IMR-90 (cell line): ENCODE data around the gene FMN2. TPM values are rescaled to one million over a fixed set of nuclear protein-coding genes. Genes with fewer than 3 reads are reported as not detected.

ENCODE experiments used
- ATAC-seq: fragments of 200-7000 bp; cut with Tn5 transposase; 2 replicates; pipeline ENCODE4 v1.9.1; 2020; ENCODE audit warnings: low read depth, mild to moderate bottlenecking, moderate library complexity
- BruUV-seq: library from RNA; stranded (reverse); fragments of 400-500 nt; replicated peaks from 2 replicates; lab custom pipeline; 2021; lab: Mats Ljungman, UMichigan
- CTCF ChIA-PET: fragments of 300-600 bp; formaldehyde crosslinking; extraction: SDS; loops from one replicate; lab custom pipeline; 2021; ENCODE audit warnings: antibody characterized with exemption; lab: Yijun Ruan, JAX
- POLR2A ChIA-PET: fragments of 300-600 bp; sonication (Branson Sonifier 250); formaldehyde crosslinking; loops from one replicate; lab custom pipeline; 2022; ENCODE audit warnings: antibody characterized with exemption; ENCODE audit not compliant: unreplicated experiment; lab: Charles Lee
- DNase-seq: peaks from one replicate; pipeline ENCODE4 v3.0.0; 2013
- H2AFZ ChIP-seq: replicated peaks from 2 replicates; pipeline ENCODE3; 2013; ENCODE audit warnings: low read length, mild to moderate bottlenecking; ENCODE audit not compliant: poor library complexity
- H2AK5ac ChIP-seq: 2 replicates; pipeline ENCODE4 v1.6.1; 2013; ENCODE audit warnings: low read depth, low read length, inconsistent platforms
- H2AK9ac ChIP-seq: replicated peaks from 2 replicates; pipeline ENCODE3; 2013; ENCODE audit warnings: mild to moderate bottlenecking, low read depth, low read length, moderate library complexity; ENCODE audit not compliant: poor library complexity
- H2BK120ac ChIP-seq: 2 replicates; pipeline ENCODE4 v1.6.1; 2013; ENCODE audit warnings: low read depth, low read length, inconsistent platforms
- H2BK15ac ChIP-seq: 3 replicates; pipeline ENCODE4 v1.6.1; 2013; ENCODE audit warnings: low read depth, low read length, inconsistent platforms
- H2BK20ac ChIP-seq: 2 replicates; pipeline ENCODE4 v1.6.1; 2013; ENCODE audit warnings: low read depth, mild to moderate bottlenecking, inconsistent platforms, low read length, moderate library complexity
- H2BK5ac ChIP-seq: 2 replicates; pipeline ENCODE4 v1.6.1; 2013; ENCODE audit warnings: mild to moderate bottlenecking, low read depth, low read length, inconsistent platforms; ENCODE audit not compliant: poor library complexity, severe bottlenecking
- H3K14ac ChIP-seq: replicated peaks from 2 replicates; pipeline ENCODE4 v1.6.1; 2013; ENCODE audit warnings: low read depth, low read length, inconsistent platforms
- H3K18ac ChIP-seq: 2 replicates; pipeline ENCODE4 v1.6.1; 2013; ENCODE audit warnings: low read depth, low read length, control low read depth
- H3K23ac ChIP-seq: 2 replicates; pipeline ENCODE4 v1.6.1; 2013; ENCODE audit warnings: low read depth, low read length, inconsistent platforms
- H3K27ac ChIP-seq: 2 replicates; pipeline ENCODE4 v1.5.1; 2013; ENCODE audit warnings: mild to moderate bottlenecking, control low read depth, low read length; ENCODE audit not compliant: insufficient read depth
- H3K27me3 ChIP-seq: 2 replicates; pipeline ENCODE4 v1.6.1; 2013; ENCODE audit warnings: low read length; ENCODE audit not compliant: control insufficient read depth, insufficient read depth
- H3K36me3 ChIP-seq: 2 replicates; pipeline ENCODE4 v1.6.1; 2013; ENCODE audit warnings: low read length, mixed read lengths; ENCODE audit not compliant: control insufficient read depth, insufficient read depth
- H3K4ac ChIP-seq: 2 replicates; pipeline ENCODE4 v1.6.1; 2013; ENCODE audit warnings: low read depth, low read length, inconsistent platforms
- H3K4me1 ChIP-seq: 2 replicates; pipeline ENCODE4 v1.6.1; 2013; ENCODE audit warnings: low read length, mixed read lengths; ENCODE audit not compliant: control insufficient read depth, insufficient read depth
- H3K4me2 ChIP-seq: 2 replicates; pipeline ENCODE4 v1.6.1; 2013; ENCODE audit warnings: low read depth, mild to moderate bottlenecking, control low read depth, low read length, moderate library complexity
- H3K4me3 ChIP-seq: 2 replicates; pipeline ENCODE4 v1.5.1; 2013; ENCODE audit warnings: low read depth, mild to moderate bottlenecking, control low read depth, low read length, moderate library complexity; ENCODE audit not compliant: insufficient read depth
- H3K56ac ChIP-seq: 2 replicates; pipeline ENCODE4 v1.6.1; 2013; ENCODE audit warnings: low read length, inconsistent platforms; ENCODE audit not compliant: insufficient read depth; ENCODE audit errors: extremely low read depth
- H3K79me1 ChIP-seq, 2 experiments: 2 replicates each; pipeline ENCODE4 v1.6.1; 2013; ENCODE audit warnings: low read length in 2 of 2, inconsistent platforms in 1 of 2, low read depth in 1 of 2
- H3K9ac ChIP-seq: 2 replicates; pipeline ENCODE4 v1.6.1; 2013; ENCODE audit warnings: low read depth, low read length, control low read depth
- H3K9me1 ChIP-seq: 2 replicates; pipeline ENCODE4 v1.6.1; 2013; ENCODE audit warnings: low read length, inconsistent platforms; ENCODE audit not compliant: insufficient read depth
- H3K9me3 ChIP-seq: 2 replicates; pipeline ENCODE4 v1.6.1; 2013; ENCODE audit warnings: low read length; ENCODE audit not compliant: control insufficient read depth, insufficient read depth
- H4K20me1 ChIP-seq: 2 replicates; pipeline ENCODE4 v1.6.1; 2013; ENCODE audit warnings: low read length, inconsistent platforms; ENCODE audit not compliant: insufficient read depth
- H4K5ac ChIP-seq: 2 replicates; pipeline ENCODE4 v1.6.1; 2013; ENCODE audit warnings: mild to moderate bottlenecking, low read depth, low read length, control low read depth
- H4K8ac ChIP-seq, 2 experiments: 2 replicates each; pipeline ENCODE4 v1.6.1; 2013; ENCODE audit warnings: low read depth in 2 of 2, low read length in 2 of 2, control low read depth in 1 of 2, inconsistent platforms in 1 of 2
- H4K91ac ChIP-seq: 2 replicates; pipeline ENCODE4 v1.6.1; 2013; ENCODE audit warnings: low read depth, low read length, inconsistent platforms; ENCODE audit not compliant: insufficient read depth
- BHLHE40 ChIP-seq: fragments of 150-350 bp; IDR thresholded peaks from 2 replicates; pipeline ENCODE4 v1.6.1; 2016; ENCODE audit warnings: mild to moderate bottlenecking, low read depth, low read length
- CEBPB ChIP-seq: IDR thresholded peaks from 2 replicates; pipeline ENCODE4 v1.6.1; 2012; ENCODE audit warnings: low read depth, low read length, improper control_type of control experiment
- CHD1 ChIP-seq: IDR thresholded peaks from 2 replicates; pipeline ENCODE4 v1.6.1; 2012; ENCODE audit warnings: low read depth, low read length, improper control_type of control experiment
- CTCF ChIP-seq: conservative IDR thresholded peaks from 2 replicates; pipeline ENCODE4 v1.5.1; 2012; ENCODE audit warnings: mild to moderate bottlenecking, low read depth, low read length, improper control_type of control experiment
- FOS ChIP-seq: fragments of 150-350 bp; IDR thresholded peaks from 2 replicates; pipeline ENCODE4 v1.6.1; 2016; ENCODE audit warnings: low read depth, low read length
- MAFK ChIP-seq: IDR thresholded peaks from 2 replicates; pipeline ENCODE4 v1.6.1; 2012; ENCODE audit warnings: low read depth, low read length, improper control_type of control experiment
- MAZ ChIP-seq: IDR thresholded peaks from 2 replicates; pipeline ENCODE4 v1.6.1; 2012; ENCODE audit warnings: low read depth, mild to moderate bottlenecking, low read length, improper control_type of control experiment, moderate library complexity, borderline replicate concordance
- NFE2L2 ChIP-seq: fragments of 150-350 bp; IDR thresholded peaks from 2 replicates; pipeline ENCODE4 v1.6.1; 2016; ENCODE audit warnings: low read depth, mild to moderate bottlenecking, low read length
- POLR2A ChIP-seq: IDR thresholded peaks from 2 replicates; pipeline ENCODE4 v1.6.1; 2012; ENCODE audit warnings: mild to moderate bottlenecking, low read depth, low read length
- RCOR1 ChIP-seq: IDR thresholded peaks from 2 replicates; pipeline ENCODE4 v1.6.1; 2012; ENCODE audit warnings: mild to moderate bottlenecking, low read length, improper control_type of control experiment; ENCODE audit not compliant: insufficient replicate concordance
- RFX5 ChIP-seq: IDR thresholded peaks from 2 replicates; pipeline ENCODE4 v1.8.0; 2012; ENCODE audit warnings: low read depth, mild to moderate bottlenecking, low read length, moderate library complexity
- WGBS, 2 experiments: methylation state at CpG; one replicate each; pipeline versions ENCODE4 v1.1.5 to v1.1.7; 2013; ENCODE audit warnings: missing lambda C conversion rate in 2 of 2; ENCODE audit not compliant: insufficient read length in 1 of 2; ENCODE audit errors: extremely low coverage in 2 of 2; 5-methylcytosine and 5-hydroxymethylcytosine counted together
- dilution Hi-C: fragments of 300-500 bp; cut with HindIII; formaldehyde crosslinking; loops from one replicate; pipeline ENCODE4 v1.14.3; 2018; ENCODE audit warnings: low sequenced_read_pairs; ENCODE audit not compliant: unreplicated experiment
- in situ Hi-C: fragments of 300-500 bp; cut with MboI; formaldehyde crosslinking; loops from 3 replicates; pipeline ENCODE4 v1.14.3; 2019; ENCODE audit warnings: low sequenced_read_pairs, inconsistent platforms, mixed read lengths
- intact Hi-C: fragments of 100-400 bp; cut with micrococcal nuclease; formaldehyde crosslinking; loops from 2 replicates; pipeline ENCODE4 v1.10.0; 2022
- polyA plus RNA-seq, 3 experiments: library from polyadenylated mRNA; depleted of rRNA; stranded (reverse); fragments of >200 nt; gene quantifications; 2 replicates each; pipeline ENCODE4 v1.2.3, GENCODE V29; 2012; ENCODE audit warnings: low replicate concordance in 1 of 3
- total RNA-seq: library from RNA; depleted of rRNA; stranded (reverse); fragments of >200 nt; gene quantifications from 2 replicates; pipeline ENCODE4 v1.2.3, GENCODE V29; 2012
- TF ChIP-seq, protein P1 (sequence below): fragments of 150-350 bp; IDR thresholded peaks from 2 replicates; pipeline ENCODE4 v1.6.1; 2017; ENCODE audit warnings: mild to moderate bottlenecking, antibody characterized with exemption, low read length, low read depth
- TF ChIP-seq, protein P2 (sequence below): fragments of 150-350 bp; IDR thresholded peaks from 2 replicates; pipeline ENCODE4 v1.6.1; 2016; ENCODE audit warnings: low read depth, mild to moderate bottlenecking, low read length, moderate library complexity, borderline replicate concordance

The FMN2 gene
- total and polyA plus RNA-seq, 2 of the 4 experiments (the other 2 are of a cell fraction), result 29.0 to 35.8 TPM

DNA sequence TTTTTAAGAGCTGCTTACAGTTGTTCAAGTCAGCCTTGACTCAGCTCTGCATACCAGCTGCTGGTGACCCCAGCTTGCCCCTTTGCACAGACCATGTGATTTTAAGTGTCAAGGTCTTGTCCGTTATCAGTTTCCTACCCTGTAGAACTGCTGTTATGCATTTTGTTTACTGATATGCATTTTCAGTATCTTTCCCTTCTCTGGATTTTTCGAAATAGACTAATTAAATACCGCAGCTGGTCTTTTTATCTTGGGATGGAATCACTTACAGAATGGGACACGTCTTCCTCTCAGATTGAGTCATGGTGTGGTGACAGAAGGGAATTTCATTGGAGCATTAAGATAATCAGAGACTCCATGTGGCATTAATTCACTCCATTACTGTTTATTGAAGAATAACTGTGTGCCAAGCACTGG lies 145.6 kb downstream of the FMN2 start:
- intact Hi-C loops, result loop anchor here (5.0 kb wide), 1 partner anchor 115 kb away; no protein-coding TSS in a partner anchor
- no TSS peak for BruUV-seq
- peak; percentile 65 for DNase-seq
- H3K23ac ChIP-seq, result peak overlapping the region; percentile 84; the same call in 1 of the 2 replicates
- no peak overlapping the region for H2AFZ ChIP-seq
- H3K36me3 ChIP-seq, result peaks cover 2% of the 10 kb centered on the region; the same call in 1 of the 2 replicates
- peak overlapping the region; percentile 71 to 80 for H4K8ac ChIP-seq
- H3K4me3 ChIP-seq, result no peak overlapping the region
- peak overlapping the region; percentile 97 for H2BK5ac ChIP-seq
- H2BK15ac ChIP-seq, result peak overlapping the region; percentile 94; the same call in 2 of the 3 replicates
- ATAC-seq, result peak; percentile 45
- WGBS, 2 experiments, result no CpG with 5 or more reads among the region's 4 CpGs
- ChIA-PET POLR2A (no interaction called here), CTCF (interaction anchor here (1.6 kb wide), 1 partner anchor 454 kb away, joined by 4 read pairs; no protein-coding TSS in a partner anchor)
- H3K4ac ChIP-seq, result peak overlapping the region; percentile 98
- 0 out of 2 replicates have a peak overlapping the region, but pooled peaks have one; percentile 83 for H2AK5ac ChIP-seq
- peak overlapping the region; percentile 98 for H2BK120ac ChIP-seq
- peak overlapping the region; percentile 97; the same call in 1 of the 2 replicates for H4K5ac ChIP-seq
- H3K9ac ChIP-seq, result no peak overlapping the region
- TF ChIP-seq, protein P1, sequence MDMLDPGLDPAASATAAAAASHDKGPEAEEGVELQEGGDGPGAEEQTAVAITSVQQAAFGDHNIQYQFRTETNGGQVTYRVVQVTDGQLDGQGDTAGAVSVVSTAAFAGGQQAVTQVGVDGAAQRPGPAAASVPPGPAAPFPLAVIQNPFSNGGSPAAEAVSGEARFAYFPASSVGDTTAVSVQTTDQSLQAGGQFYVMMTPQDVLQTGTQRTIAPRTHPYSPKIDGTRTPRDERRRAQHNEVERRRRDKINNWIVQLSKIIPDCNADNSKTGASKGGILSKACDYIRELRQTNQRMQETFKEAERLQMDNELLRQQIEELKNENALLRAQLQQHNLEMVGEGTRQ, result peak; percentile 46; the same call in 1 of the 2 replicates
- TF ChIP-seq MAFK (no peak), CHD1 (no peak), MAZ (no peak), CTCF (no peak), CEBPB (no peak), RCOR1 (no peak), FOS (peak; percentile 48; the same call in 1 of the 2 replicates), RFX5 (no peak), BHLHE40 (no peak), NFE2L2 (no peak), POLR2A (no peak)
- TF ChIP-seq, protein P2, sequence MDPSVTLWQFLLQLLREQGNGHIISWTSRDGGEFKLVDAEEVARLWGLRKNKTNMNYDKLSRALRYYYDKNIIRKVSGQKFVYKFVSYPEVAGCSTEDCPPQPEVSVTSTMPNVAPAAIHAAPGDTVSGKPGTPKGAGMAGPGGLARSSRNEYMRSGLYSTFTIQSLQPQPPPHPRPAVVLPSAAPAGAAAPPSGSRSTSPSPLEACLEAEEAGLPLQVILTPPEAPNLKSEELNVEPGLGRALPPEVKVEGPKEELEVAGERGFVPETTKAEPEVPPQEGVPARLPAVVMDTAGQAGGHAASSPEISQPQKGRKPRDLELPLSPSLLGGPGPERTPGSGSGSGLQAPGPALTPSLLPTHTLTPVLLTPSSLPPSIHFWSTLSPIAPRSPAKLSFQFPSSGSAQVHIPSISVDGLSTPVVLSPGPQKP, result no peak
- H3K27me3 ChIP-seq, result no peaks in the 10 kb centered on the region
- peaks cover 11% of the 10 kb centered on the region for H3K9me1 ChIP-seq
- H3K27ac ChIP-seq, result peak overlapping the region; percentile 75
- no peaks in the 10 kb centered on the region for H3K9me3 ChIP-seq
- peak overlapping the region; percentile 76 for H4K91ac ChIP-seq
- peak overlapping the region; percentile 69 for H3K18ac ChIP-seq
- in situ Hi-C loops, result no loop called here
- peaks cover 25% of the 10 kb centered on the region for H3K4me1 ChIP-seq
- peaks cover 10 to 34% of the 10 kb centered on the region in 2 experiments for H3K79me1 ChIP-seq
- peak overlapping the region; percentile 32 for H3K14ac ChIP-seq
- peak overlapping the region; percentile 96 for H2BK20ac ChIP-seq
- H4K20me1 ChIP-seq, result no peaks in the 10 kb centered on the region
- H3K4me2 ChIP-seq, result peak overlapping the region; percentile 71; the same call in 1 of the 2 replicates
- dilution Hi-C loops, result no loop called here
- H3K56ac ChIP-seq, result peak overlapping the region; percentile 86
- H2AK9ac ChIP-seq, result no peak overlapping the region
